ENCODE results near the gene ACSF3. TPM values are rescaled to one million over a fixed set of nuclear protein-coding genes. Genes with fewer than 3 reads are reported as not detected.

The ACSF3 gene
- total and polyA plus RNA-seq, 2 experiments from 2014 or later, result 20.7 to 28.0 TPM

GRCh38 chr16:89175280-89176146, 81.9 kb downstream of the ACSF3 start:
- no peaks in the 10 kb centered on the region for H4K20me1 ChIP-seq (ENCODE audit: insufficient read depth, poor library complexity, severe bottlenecking)
- H3K9me2 ChIP-seq (replicated peaks; ENCODE audit: insufficient read depth), result no peaks in the 10 kb centered on the region
- H3K4me2 ChIP-seq, result no peak overlapping the region
- H3K4me1 ChIP-seq (ENCODE audit: insufficient read depth), result peaks cover 17% of the 10 kb centered on the region
- H3K36me3 ChIP-seq (replicated peaks; ENCODE audit: insufficient read depth, low read depth), result no peaks in the 10 kb centered on the region
- H3K27ac ChIP-seq, result no peak overlapping the region
- H3K27me3 ChIP-seq, result no peaks in the 10 kb centered on the region
- 74% methylated on average over 14 of the region's 20 CpGs for WGBS (ENCODE audit: low lambda C conversion rate, missing lambda C conversion rate)
- no peaks in the 10 kb centered on the region for H3K79me2 ChIP-seq
- no peak overlapping the region for H2AFZ ChIP-seq
- DNase-seq (ENCODE audit: low spot score), result no peak
- no peak overlapping the region for H3K4me3 ChIP-seq
- no peaks in the 10 kb centered on the region for H3K9me3 ChIP-seq (ENCODE audit: low read depth)
- no peak for TF ChIP-seq EZH2 (IDR thresholded peaks at IDR 0.05; ENCODE audit: borderline replicate concordance)
- TF ChIP-seq CTCF (IDR thresholded peaks at IDR 0.05; ENCODE audit: poor library complexity), result no peak
- TF ChIP-seq EZH2phosphoT487 (IDR thresholded peaks at IDR 0.05; ENCODE audit: low read depth, severe bottlenecking, unreplicated experiment), result no peak

GRCh38 chr16:89176147-89176690, 82.6 kb downstream of the ACSF3 start:
- H3K9me3 ChIP-seq (ENCODE audit: low read depth), result no peaks in the 10 kb centered on the region
- H4K20me1 ChIP-seq (ENCODE audit: insufficient read depth, poor library complexity, severe bottlenecking), result no peaks in the 10 kb centered on the region
- no peaks in the 10 kb centered on the region for H3K36me3 ChIP-seq (replicated peaks; ENCODE audit: insufficient read depth, low read depth)
- H3K27ac ChIP-seq, result no peak overlapping the region
- no peak overlapping the region for H3K4me3 ChIP-seq
- peaks cover 12% of the 10 kb centered on the region for H3K4me1 ChIP-seq (ENCODE audit: insufficient read depth)
- no peak overlapping the region for H3K4me2 ChIP-seq
- 94% methylated on average over 16 of the region's 27 CpGs for WGBS (ENCODE audit: low lambda C conversion rate, missing lambda C conversion rate)
- H3K27me3 ChIP-seq, result no peaks in the 10 kb centered on the region
- H3K79me2 ChIP-seq, result no peaks in the 10 kb centered on the region
- no peak for DNase-seq (ENCODE audit: low spot score)
- TF ChIP-seq CTCF (IDR thresholded peaks at IDR 0.05; ENCODE audit: poor library complexity), result no peak
- TF ChIP-seq EZH2phosphoT487 (IDR thresholded peaks at IDR 0.05; ENCODE audit: low read depth, severe bottlenecking, unreplicated experiment), result no peak
- no peak for TF ChIP-seq EZH2 (IDR thresholded peaks at IDR 0.05; ENCODE audit: borderline replicate concordance)
- H2AFZ ChIP-seq, result no peak overlapping the region
- no peaks in the 10 kb centered on the region for H3K9me2 ChIP-seq (replicated peaks; ENCODE audit: insufficient read depth)

GRCh38 chr16:89176717-89177116, 83.1 kb downstream of the ACSF3 start:
- Histone ChIP-seq H4K20me1 (ENCODE audit: insufficient read depth, poor library complexity, severe bottlenecking) (no peaks in the 10 kb centered on the region), H3K9me3 (ENCODE audit: low read depth) (no peaks in the 10 kb centered on the region), H3K4me1 (ENCODE audit: insufficient read depth) (peaks cover 11% of the 10 kb centered on the region), H3K4me2 (no peak overlapping the region), H3K27ac (no peak overlapping the region), H3K79me2 (no peaks in the 10 kb centered on the region), H3K9me2 (replicated peaks; ENCODE audit: insufficient read depth) (no peaks in the 10 kb centered on the region), H3K4me3 (no peak overlapping the region), H3K36me3 (replicated peaks; ENCODE audit: insufficient read depth, low read depth) (no peaks in the 10 kb centered on the region), H3K27me3 (no peaks in the 10 kb centered on the region), H2AFZ (no peak overlapping the region)
- no peak for TF ChIP-seq CTCF (IDR thresholded peaks at IDR 0.05; ENCODE audit: poor library complexity)
- TF ChIP-seq EZH2phosphoT487 (IDR thresholded peaks at IDR 0.05; ENCODE audit: low read depth, severe bottlenecking, unreplicated experiment), result no peak
- TF ChIP-seq EZH2 (IDR thresholded peaks at IDR 0.05; ENCODE audit: borderline replicate concordance), result no peak
- no peak for DNase-seq (ENCODE audit: low spot score)
- 94% methylated on average over 5 of the region's 9 CpGs for WGBS (ENCODE audit: low lambda C conversion rate, missing lambda C conversion rate)

Data from hepatocyte (in vitro differentiated cells).